H4 (cell line): ENCODE results near the gene MCF2L2. TPM values are rescaled to one million over a fixed set of nuclear protein-coding genes. Genes with fewer than 3 reads are reported as not detected.
"Not testable (repeated sequence)": the region's sequence is repeated elsewhere in the genome, so short reads cannot be mapped to it uniquely, and the experiment has no call there.

Experiments
- DNase-seq: peaks from one replicate; pipeline ENCODE4 v3.0.0-alpha.2; 2015; ENCODE audit warnings: low spot score
- total RNA-seq: library from RNA; depleted of rRNA; stranded (reverse); fragments of >200 nt; shearing (Covaris generic); gene quantifications from 2 replicates; pipeline ENCODE4 v1.2.3, GENCODE V29; 2014; rRNA removed

Gene MCF2L2
- 0.62 and 0.64 TPM in 2 replicates for total RNA-seq

GRCh38 chr3:183428447-183429211, at the start of gene MCF2L2:
Gene MCF2L2, minus strand, starts transcription at chr3:183428619. Its CDS starts 642 bp downstream, at chr3:183427977.
- DNase-seq, result peak; percentile 26

DNA sequence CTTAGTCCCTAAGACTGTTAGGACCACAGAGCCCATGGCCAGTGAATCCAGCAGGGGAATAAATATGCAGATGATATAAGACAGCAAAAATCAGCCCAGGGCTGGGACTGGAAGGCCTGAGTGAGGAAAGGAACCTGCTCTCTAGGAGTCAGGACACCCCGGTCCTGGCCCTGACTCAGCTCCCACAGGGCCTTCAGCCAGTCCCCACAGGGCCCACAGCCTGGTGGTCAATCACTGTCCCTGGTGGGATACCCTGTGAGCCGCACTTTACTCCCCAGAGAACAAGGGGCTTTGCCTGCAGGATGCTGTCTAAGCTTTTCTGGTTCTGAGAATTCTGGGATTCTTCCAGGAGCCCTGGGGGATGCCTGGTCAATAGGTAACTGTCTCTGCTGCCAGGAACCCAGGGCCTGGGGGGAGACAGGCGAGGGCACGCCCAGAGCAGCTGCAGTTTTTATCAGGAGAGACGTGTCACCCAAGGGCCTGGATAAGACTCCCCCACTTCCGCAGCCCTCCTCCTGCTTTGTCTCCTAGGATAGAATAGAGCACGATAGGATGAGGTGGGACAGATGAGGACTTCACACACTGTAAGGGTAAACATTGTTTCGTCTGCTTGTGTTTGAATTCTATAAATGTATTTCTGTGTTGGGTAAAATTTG, 49.5 kb upstream of the MCF2L2 start:
- no peak for DNase-seq

- not testable (repeated sequence) for DNase-seq
These were observed 47.3 kb upstream of the MCF2L2 start for GRCh38 chr3:183475764-183476162.

- no peak for DNase-seq
These were observed 46.8 kb upstream of the MCF2L2 start for GRCh38 chr3:183475016-183475763.

DNA sequence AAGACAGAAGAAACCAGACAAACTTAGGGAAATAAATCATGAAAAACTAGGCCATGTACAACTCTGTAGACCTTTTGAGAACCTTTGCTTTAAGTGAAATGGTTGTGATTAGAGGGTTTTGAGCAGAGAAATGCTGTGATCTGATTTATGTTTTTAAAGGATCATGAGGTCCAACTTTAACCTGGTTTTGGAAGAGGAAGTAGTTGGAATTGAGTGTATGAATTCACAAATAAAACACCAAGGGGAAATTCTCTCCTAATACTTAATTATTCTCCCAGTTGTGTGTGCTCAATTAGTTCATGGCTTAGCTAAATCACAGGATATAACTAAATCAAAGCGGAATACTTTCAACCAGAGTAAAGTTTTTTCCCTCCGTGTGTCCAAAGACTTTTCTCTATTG, 45.5 kb upstream of the MCF2L2 start:
- DNase-seq, result no peak

GRCh38 chr3:183472155-183472554, 43.7 kb upstream of the MCF2L2 start:
- DNase-seq, result no peak

GRCh38 chr3:183468424-183468823, 40.0 kb upstream of the MCF2L2 start:
- no peak for DNase-seq

DNA sequence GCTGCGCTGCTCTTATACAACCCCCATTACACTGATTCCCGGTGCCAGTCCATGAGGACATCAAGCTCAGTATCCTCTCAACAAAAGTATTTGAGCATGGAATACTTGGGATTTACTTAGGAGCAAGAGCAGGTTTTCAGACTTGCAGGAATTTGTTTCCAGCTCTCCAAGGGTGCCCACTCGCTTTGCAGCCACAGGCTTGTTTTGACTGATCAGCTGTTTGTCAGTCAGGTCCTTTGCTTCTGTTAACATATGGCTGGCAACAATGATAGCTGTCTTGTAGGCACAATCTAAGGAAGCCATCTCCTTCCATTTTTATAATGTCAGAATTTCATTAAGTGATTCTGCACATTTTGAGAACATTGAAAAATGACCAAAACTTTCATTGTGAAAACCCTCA, 38.2 kb upstream of the MCF2L2 start:
- DNase-seq, result no peak

GRCh38 chr3:183465710-183466109, 37.3 kb upstream of the MCF2L2 start:
- not testable (repeated sequence) for DNase-seq

GRCh38 chr3:183464480-183464879, 36.1 kb upstream of the MCF2L2 start:
- DNase-seq, result no peak

GRCh38 chr3:183460081-183461055, 31.9 kb upstream of the MCF2L2 start:
- no peak for DNase-seq

- no peak for DNase-seq
These were observed 26.7 kb upstream of the MCF2L2 start for GRCh38 chr3:183455089-183455488.

DNA sequence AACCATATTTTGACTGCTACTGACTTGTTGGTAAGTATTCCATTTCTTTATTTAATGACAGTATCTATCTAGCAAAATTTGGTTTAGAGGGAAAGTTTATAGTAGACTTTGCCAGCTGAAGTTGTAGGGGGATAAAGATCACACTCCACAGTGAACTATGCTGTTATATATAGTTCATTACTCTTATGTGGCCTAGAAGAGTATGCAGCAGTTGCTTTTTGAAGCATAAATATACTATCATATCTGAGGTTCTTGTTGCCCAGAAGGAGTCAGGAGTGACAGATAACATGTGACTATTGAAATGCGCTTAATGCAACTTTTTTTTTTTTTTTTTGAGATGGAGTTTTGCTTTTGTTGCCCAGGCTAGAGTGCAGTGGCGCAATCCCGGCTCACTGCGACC, 25.6 kb upstream of the MCF2L2 start:
- DNase-seq, result no peak

DNA sequence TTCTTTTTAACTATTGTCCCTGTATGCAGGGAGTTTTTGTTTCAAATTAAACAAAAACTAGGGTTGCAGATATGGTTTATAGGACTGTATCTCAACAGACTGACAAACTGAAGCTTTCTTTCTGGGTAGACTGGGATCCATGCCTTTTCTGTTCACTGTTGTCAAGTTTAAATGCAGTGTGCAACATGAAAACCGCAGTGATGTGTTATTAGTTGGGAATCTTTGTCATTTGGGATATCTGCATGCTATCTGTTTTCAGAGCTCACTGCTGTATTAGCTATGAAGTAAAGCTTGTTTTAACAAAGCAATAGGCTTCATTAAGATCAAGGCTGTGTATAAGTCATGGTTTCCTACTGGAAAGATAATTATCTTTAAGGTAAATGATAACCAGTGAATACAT, 21.4 kb upstream of the MCF2L2 start:
- DNase-seq, result no peak

GRCh38 chr3:183449391-183449790, 21.0 kb upstream of the MCF2L2 start:
- DNase-seq, result peak; percentile 49

DNA sequence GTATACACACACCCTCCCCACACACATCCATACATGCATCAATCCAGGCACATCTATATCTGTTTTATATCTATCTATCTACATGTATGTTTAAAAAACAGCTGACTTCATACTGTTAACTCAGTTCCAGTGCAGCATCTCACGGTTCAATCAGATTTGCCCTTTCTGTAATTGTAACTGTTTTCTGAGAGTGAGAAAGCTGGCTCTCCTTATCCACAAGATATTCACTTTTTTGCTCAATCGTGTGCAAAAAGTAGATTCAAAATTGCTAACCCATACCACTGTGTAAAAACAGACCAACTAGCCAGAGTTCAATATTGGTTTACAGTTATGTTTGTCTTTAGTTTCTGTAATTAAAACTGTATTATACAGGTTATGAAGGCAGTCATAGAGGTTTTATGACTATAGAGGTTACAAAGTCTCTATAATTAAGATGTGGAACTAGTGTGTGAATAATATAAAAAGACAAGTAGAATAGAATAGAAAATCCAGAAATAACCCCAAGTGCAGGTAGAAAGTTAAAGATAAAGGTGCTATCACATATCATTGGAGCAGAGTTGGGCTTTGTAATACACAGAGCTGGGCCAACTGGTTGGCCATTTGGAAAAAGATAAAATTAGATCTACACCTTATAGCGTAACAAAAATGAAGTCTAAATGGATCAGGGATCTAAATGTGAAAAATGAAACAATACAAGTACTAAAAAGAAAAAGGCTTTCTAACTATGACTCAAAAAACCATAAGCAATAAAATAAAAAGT, 20.1 kb upstream of the MCF2L2 start:
- no peak for DNase-seq

DNA sequence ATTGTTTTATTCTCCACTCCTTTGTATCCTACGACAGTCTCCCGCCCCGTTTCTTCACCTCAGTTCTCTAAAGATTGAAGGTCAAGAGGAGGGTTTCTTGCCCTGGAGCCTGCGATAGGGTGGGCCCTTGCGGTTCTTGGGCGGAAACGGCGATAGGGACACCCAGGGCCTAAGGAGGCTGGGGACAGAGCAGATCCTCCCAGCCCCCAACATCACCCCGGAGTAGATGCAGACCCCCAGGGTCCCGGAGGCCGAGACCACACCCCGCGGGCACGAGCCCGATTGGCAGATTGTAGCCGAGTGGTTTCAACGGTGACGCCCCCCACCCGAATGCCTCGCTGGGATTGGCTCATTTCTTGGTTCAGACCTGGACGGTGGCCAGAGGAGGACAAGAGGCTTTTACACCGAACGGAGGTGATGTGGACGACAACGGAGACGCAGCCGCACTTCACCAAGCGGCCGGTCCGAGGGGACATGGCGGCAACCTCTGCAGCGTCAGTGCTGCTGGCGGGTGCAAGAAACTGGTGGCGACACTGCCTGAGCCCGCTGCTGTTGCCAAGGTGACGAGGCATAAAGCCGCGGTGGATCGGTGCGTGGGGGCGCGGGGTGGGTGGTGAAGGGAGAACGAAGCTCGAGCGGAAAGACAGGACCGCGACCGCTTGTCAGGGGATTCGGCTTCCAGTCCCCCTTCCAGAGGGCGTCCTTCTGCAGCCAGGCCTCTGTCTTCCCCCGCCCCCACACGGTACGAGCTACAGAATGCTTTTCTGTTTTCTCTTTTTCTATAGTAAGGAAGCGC, 19.0 kb upstream of the MCF2L2 start:
- peak; percentile 95 for DNase-seq

GRCh38 chr3:183446838-183447205, 18.4 kb upstream of the MCF2L2 start:
- no peak for DNase-seq

- DNase-seq, result no peak
These were observed 16.3 kb upstream of the MCF2L2 start for GRCh38 chr3:183444748-183445147.
